ENCODE data around the gene SOX1.

The SOX1 gene

DNA sequence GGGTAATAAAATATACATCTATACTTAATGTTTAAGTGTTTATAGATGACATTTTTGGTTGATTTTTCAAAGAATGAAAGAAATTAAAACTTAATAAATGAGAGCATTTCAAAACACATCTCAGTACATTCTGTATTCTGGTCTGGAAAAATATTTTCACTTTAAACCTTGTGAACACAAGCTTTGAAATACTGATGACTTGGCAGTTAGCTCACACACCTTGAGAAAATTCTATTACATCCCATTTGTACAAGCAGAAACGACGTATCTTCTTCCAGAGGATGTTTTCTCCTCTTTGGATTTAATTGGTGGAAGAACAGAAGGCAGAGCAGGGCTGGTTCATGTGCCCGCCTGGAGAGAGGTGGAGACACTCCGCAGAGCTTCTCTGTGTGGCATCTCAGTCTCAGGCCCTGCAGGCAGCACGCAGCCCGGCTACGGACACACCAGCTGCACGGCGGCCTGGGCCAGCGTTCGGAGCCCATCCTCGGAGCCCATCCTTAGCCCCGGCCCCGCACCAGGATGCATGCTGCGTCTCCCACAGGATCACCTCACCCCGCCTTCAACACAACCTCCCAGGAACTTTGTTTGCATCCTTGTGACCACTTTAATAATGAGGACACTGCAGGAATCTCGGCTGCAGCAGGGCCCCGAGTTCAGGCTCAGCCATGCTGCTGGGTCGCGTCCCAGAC is 48.6 kb downstream of the SOX1 start:
- Histone ChIP-seq H2AFZ (ENCODE audit: low read depth, low read length) (no peak overlapping the region), H3K9ac (ENCODE audit: low read depth, low read length) (no peak overlapping the region), H3K4me3 (ENCODE audit: low read depth in 1 of 2, low read length in 2 of 2) (no peak overlapping the region), H3K4me1 (ENCODE audit: insufficient read depth, low read length) (no peaks in the 10 kb centered on the region), H3K36me3 (ENCODE audit: insufficient read depth, low read length) (no peaks in the 10 kb centered on the region), H4K20me1 (ENCODE audit: insufficient read depth, low read length) (no peaks in the 10 kb centered on the region; the same call in 1 of the 2 replicates), H3K9me3 (ENCODE audit: insufficient read depth, low read length, severe bottlenecking) (no peaks in the 10 kb centered on the region), H3K27ac (ENCODE audit: low read length) (no peak overlapping the region), H3K27me3 (ENCODE audit: insufficient read depth, low read length, poor library complexity) (peaks cover 27% of the 10 kb centered on the region), H3K79me2 (ENCODE audit: insufficient read depth, low read length) (no peaks in the 10 kb centered on the region), H3K4me2 (ENCODE audit: insufficient read depth, low read length) (no peak overlapping the region)
- TF ChIP-seq EZH2 (IDR thresholded peaks at IDR 0.05; ENCODE audit: borderline replicate concordance, low read depth, low read length, severe bottlenecking): no peak
- no peak for TF ChIP-seq CTCF (IDR thresholded peaks at IDR 0.05; ENCODE audit: borderline replicate concordance, extremely low read depth, low read length, poor library complexity, severe bottlenecking)
- DNase-seq (no peak), ATAC-seq (ENCODE audit: insufficient read depth, low read depth) (no peak)

- Histone ChIP-seq H3K4me2 (ENCODE audit: insufficient read depth, low read length) (no peak overlapping the region), H3K79me2 (ENCODE audit: insufficient read depth, low read length) (no peaks in the 10 kb centered on the region), H3K9me3 (ENCODE audit: insufficient read depth, low read length, severe bottlenecking) (no peaks in the 10 kb centered on the region), H3K27ac (ENCODE audit: low read length) (no peak overlapping the region), H3K36me3 (ENCODE audit: insufficient read depth, low read length) (no peaks in the 10 kb centered on the region), H3K4me1 (ENCODE audit: insufficient read depth, low read length) (no peaks in the 10 kb centered on the region), H3K9ac (ENCODE audit: low read depth, low read length) (no peak overlapping the region), H2AFZ (ENCODE audit: low read depth, low read length) (no peak overlapping the region), H3K27me3 (ENCODE audit: insufficient read depth, low read length, poor library complexity) (peaks cover 19% of the 10 kb centered on the region), H3K4me3 (ENCODE audit: low read depth in 1 of 2, low read length in 2 of 2) (no peak overlapping the region), H4K20me1 (ENCODE audit: insufficient read depth, low read length) (no peaks in the 10 kb centered on the region; the same call in 1 of the 2 replicates)
- DNase-seq (no peak), ATAC-seq (ENCODE audit: insufficient read depth, low read depth) (no peak)
- no peak for TF ChIP-seq EZH2 (IDR thresholded peaks at IDR 0.05; ENCODE audit: borderline replicate concordance, low read depth, low read length, severe bottlenecking)
- no peak for TF ChIP-seq CTCF (IDR thresholded peaks at IDR 0.05; ENCODE audit: borderline replicate concordance, extremely low read depth, low read length, poor library complexity, severe bottlenecking)
Observed at GRCh38 chr13:112116187-112116950, 49.4 kb downstream of the SOX1 start.

GRCh38 chr13:112117258-112117954 is 50.5 kb downstream of the SOX1 start:
- Histone ChIP-seq H3K9ac (ENCODE audit: low read depth, low read length) (no peak overlapping the region), H2AFZ (ENCODE audit: low read depth, low read length) (no peak overlapping the region), H3K79me2 (ENCODE audit: insufficient read depth, low read length) (no peaks in the 10 kb centered on the region), H3K27ac (ENCODE audit: low read length) (no peak overlapping the region), H3K36me3 (ENCODE audit: insufficient read depth, low read length) (no peaks in the 10 kb centered on the region), H3K4me1 (ENCODE audit: insufficient read depth, low read length) (no peaks in the 10 kb centered on the region), H3K4me2 (ENCODE audit: insufficient read depth, low read length) (no peak overlapping the region), H3K4me3 (ENCODE audit: low read depth in 1 of 2, low read length in 2 of 2) (no peak overlapping the region), H3K9me3 (ENCODE audit: insufficient read depth, low read length, severe bottlenecking) (no peaks in the 10 kb centered on the region), H3K27me3 (ENCODE audit: insufficient read depth, low read length, poor library complexity) (peaks cover 11% of the 10 kb centered on the region), H4K20me1 (ENCODE audit: insufficient read depth, low read length) (no peaks in the 10 kb centered on the region; the same call in 1 of the 2 replicates)
- DNase-seq (no peak), ATAC-seq (ENCODE audit: insufficient read depth, low read depth) (no peak)
- no peak for TF ChIP-seq CTCF (IDR thresholded peaks at IDR 0.05; ENCODE audit: borderline replicate concordance, extremely low read depth, low read length, poor library complexity, severe bottlenecking)
- no peak for TF ChIP-seq EZH2 (IDR thresholded peaks at IDR 0.05; ENCODE audit: borderline replicate concordance, low read depth, low read length, severe bottlenecking)
